Neutrophil (primary cell): ENCODE data around the gene IFNG.

ENCODE experiments used
- H3K27ac ChIP-seq: fragments of 200-600 bp; sonication (generic); 2 replicates; pipeline ENCODE4 v1.5.1; 2016; ENCODE audit warnings: mild to moderate bottlenecking, moderate library complexity
- H3K27me3 ChIP-seq: fragments of 200-600 bp; sonication (generic); 2 replicates; pipeline ENCODE4 v1.6.0; 2016; ENCODE audit warnings: mild to moderate bottlenecking
- H3K36me3 ChIP-seq: fragments of 200-600 bp; sonication (generic); 2 replicates; pipeline ENCODE4 v1.5.1; 2017
- H3K4me1 ChIP-seq, 2 experiments: fragments of 200-600 bp in 1 of 2; sonication (generic) in 1 of 2; 1 replicate in 1 of 2; 2 replicates in 1 of 2; pipeline versions ENCODE4 v1.5.1 to v1.6.1; 2013 to 2016; ENCODE audit warnings: low read depth in 1 of 2, low read length in 1 of 2, mild to moderate bottlenecking in 1 of 2, moderate library complexity in 1 of 2; ENCODE audit not compliant: control insufficient read depth in 1 of 2, insufficient read depth in 1 of 2
- H3K4me3 ChIP-seq, 2 experiments: fragments of 200-600 bp in 1 of 2; sonication (generic) in 1 of 2; 1 replicate in 1 of 2; 2 replicates in 1 of 2; pipeline ENCODE4 v1.5.1; 2013 to 2016; ENCODE audit warnings: low read depth in 1 of 2, low read length in 1 of 2, mild to moderate bottlenecking in 1 of 2, moderate library complexity in 1 of 2
- H3K9me3 ChIP-seq: fragments of 200-600 bp; sonication (generic); 2 replicates; pipeline ENCODE4 v1.5.1; 2016
- CTCF ChIP-seq: fragments of 200-600 bp; sonication (generic); IDR thresholded peaks from 2 replicates; pipeline ENCODE4 v1.5.1; 2016; ENCODE audit warnings: antibody characterized with exemption

Gene IFNG

GRCh38 chr12:68180792-68181744, 21.5 kb upstream of the IFNG start:
- Histone ChIP-seq H3K4me1 (no peaks in the 10 kb centered on the region), H3K4me3 (no peak overlapping the region), H3K9me3 (no peaks in the 10 kb centered on the region), H3K27me3 (peaks cover 13% of the 10 kb centered on the region), H3K27ac (no peak overlapping the region), H3K36me3 (no peaks in the 10 kb centered on the region)
- TF ChIP-seq CTCF: no peak

GRCh38 chr12:68178774-68179439, 19.4 kb upstream of the IFNG start:
- no peaks in the 10 kb centered on the region for H3K36me3 ChIP-seq
- H3K4me3 ChIP-seq: no peak overlapping the region
- TF ChIP-seq CTCF: no peak
- no peak overlapping the region for H3K27ac ChIP-seq
- no peaks in the 10 kb centered on the region for H3K4me1 ChIP-seq
- H3K9me3 ChIP-seq: no peaks in the 10 kb centered on the region
- peaks cover 13% of the 10 kb centered on the region for H3K27me3 ChIP-seq

GRCh38 chr12:68178184-68178583, 18.6 kb upstream of the IFNG start:
- no peak for TF ChIP-seq CTCF
- Histone ChIP-seq H3K36me3 (no peaks in the 10 kb centered on the region), H3K4me3 (no peak overlapping the region), H3K4me1 (no peaks in the 10 kb centered on the region), H3K27me3 (peaks cover 13% of the 10 kb centered on the region), H3K27ac (no peak overlapping the region), H3K9me3 (no peaks in the 10 kb centered on the region)

- Histone ChIP-seq H3K4me1 (no peaks in the 10 kb centered on the region), H3K9me3 (no peaks in the 10 kb centered on the region), H3K27ac (no peak overlapping the region), H3K27me3 (peaks cover 13% of the 10 kb centered on the region), H3K36me3 (no peaks in the 10 kb centered on the region), H3K4me3 (no peak overlapping the region)
- no peak for TF ChIP-seq CTCF
Observed at GRCh38 chr12:68177562-68177961, 18.0 kb upstream of the IFNG start.

- no peaks in the 10 kb centered on the region for H3K9me3 ChIP-seq
- H3K36me3 ChIP-seq: no peaks in the 10 kb centered on the region
- peaks cover 13% of the 10 kb centered on the region for H3K27me3 ChIP-seq
- H3K4me1 ChIP-seq: no peaks in the 10 kb centered on the region
- H3K27ac ChIP-seq: no peak overlapping the region
- no peak for TF ChIP-seq CTCF
- H3K4me3 ChIP-seq: no peak overlapping the region
Observed at GRCh38 chr12:68176257-68176656, 16.7 kb upstream of the IFNG start.
